ENCODE measurements around the gene UBE2N. TPM values are rescaled to one million over a fixed set of nuclear protein-coding genes. Genes with fewer than 3 reads are reported as not detected.

Gene UBE2N
- total RNA-seq, 4 donors from 2014 or later, result 22.3 to 55.9 (median 30.8) TPM

- intact Hi-C loops (cut with DNase I), result no loop called here
- TF ChIP-seq CTCF (IDR thresholded peaks at IDR 0.05) (no peak), POLR2A (IDR thresholded peaks at IDR 0.05) (no peak)
- DNase-seq, result no peak
- Histone ChIP-seq H3K27ac (no peak overlapping the region), H3K27me3 (no peaks in the 10 kb centered on the region), H3K4me1 (no peaks in the 10 kb centered on the region), H3K36me3 (no peaks in the 10 kb centered on the region), H3K9me3 (no peaks in the 10 kb centered on the region), H3K4me3 (replicated peaks in 1 of 3) (no peak overlapping the region)
These were observed 32.9 kb downstream of the UBE2N start for GRCh38 chr12:93408813-93409212.

GRCh38 chr12:93407963-93408283 is 33.8 kb downstream of the UBE2N start:
- Histone ChIP-seq H3K27me3 (no peaks in the 10 kb centered on the region), H3K27ac (no peak overlapping the region), H3K4me3 (replicated peaks in 1 of 3) (no peak overlapping the region), H3K4me1 (no peaks in the 10 kb centered on the region), H3K36me3 (no peaks in the 10 kb centered on the region), H3K9me3 (no peaks in the 10 kb centered on the region)
- TF ChIP-seq POLR2A (IDR thresholded peaks at IDR 0.05), result no peak
- no peak for TF ChIP-seq CTCF (IDR thresholded peaks at IDR 0.05)
- DNase-seq, result no peak
- intact Hi-C loops (cut with DNase I), result no loop called here
- WGBS, 2 donors, result 90 to 92% methylated on average over 2 of the region's 2 CpGs

- H3K27ac ChIP-seq, result no peak overlapping the region
These were observed 34.4 kb downstream of the UBE2N start for GRCh38 chr12:93407054-93407962.

GRCh38 chr12:93404961-93405849 is 36.5 kb downstream of the UBE2N start:
- H3K4me1 ChIP-seq, result no peaks in the 10 kb centered on the region
- WGBS, 2 donors, result 92 to 96% methylated on average over 6 of the region's 6 CpGs
- H3K27ac ChIP-seq, result no peak overlapping the region
- DNase-seq, result no peak
- intact Hi-C loops (cut with DNase I), result no loop called here
- H3K36me3 ChIP-seq, result no peaks in the 10 kb centered on the region
- no peaks in the 10 kb centered on the region for H3K9me3 ChIP-seq
- H3K4me3 ChIP-seq (replicated peaks in 1 of 3), result no peak overlapping the region
- TF ChIP-seq CTCF (IDR thresholded peaks at IDR 0.05) (no peak), POLR2A (IDR thresholded peaks at IDR 0.05) (no peak)
- no peaks in the 10 kb centered on the region for H3K27me3 ChIP-seq

More at GRCh38 chr12:93407054-93407962, 34.4 kb downstream of the UBE2N start:
- no peak for DNase-seq
- no peaks in the 10 kb centered on the region for H3K36me3 ChIP-seq
- no peaks in the 10 kb centered on the region for H3K27me3 ChIP-seq
- intact Hi-C loops (cut with DNase I), result no loop called here
- WGBS, 2 donors, result 80 to 87% methylated on average over 6 of the region's 6 CpGs
- no peaks in the 10 kb centered on the region for H3K4me1 ChIP-seq
- TF ChIP-seq POLR2A (IDR thresholded peaks at IDR 0.05) (no peak), CTCF (IDR thresholded peaks at IDR 0.05) (no peak)
- no peak overlapping the region for H3K4me3 ChIP-seq (replicated peaks in 1 of 3)
- H3K9me3 ChIP-seq, result no peaks in the 10 kb centered on the region

All from thyroid gland (tissue), 4 donors.